ENCODE data around the gene PARD3. TPM values are rescaled to one million over a fixed set of nuclear protein-coding genes. Genes with fewer than 3 reads are reported as not detected.

PARD3 gene
- total RNA-seq, 1 experiment from 2014 or later: 57.4 TPM

DNA sequence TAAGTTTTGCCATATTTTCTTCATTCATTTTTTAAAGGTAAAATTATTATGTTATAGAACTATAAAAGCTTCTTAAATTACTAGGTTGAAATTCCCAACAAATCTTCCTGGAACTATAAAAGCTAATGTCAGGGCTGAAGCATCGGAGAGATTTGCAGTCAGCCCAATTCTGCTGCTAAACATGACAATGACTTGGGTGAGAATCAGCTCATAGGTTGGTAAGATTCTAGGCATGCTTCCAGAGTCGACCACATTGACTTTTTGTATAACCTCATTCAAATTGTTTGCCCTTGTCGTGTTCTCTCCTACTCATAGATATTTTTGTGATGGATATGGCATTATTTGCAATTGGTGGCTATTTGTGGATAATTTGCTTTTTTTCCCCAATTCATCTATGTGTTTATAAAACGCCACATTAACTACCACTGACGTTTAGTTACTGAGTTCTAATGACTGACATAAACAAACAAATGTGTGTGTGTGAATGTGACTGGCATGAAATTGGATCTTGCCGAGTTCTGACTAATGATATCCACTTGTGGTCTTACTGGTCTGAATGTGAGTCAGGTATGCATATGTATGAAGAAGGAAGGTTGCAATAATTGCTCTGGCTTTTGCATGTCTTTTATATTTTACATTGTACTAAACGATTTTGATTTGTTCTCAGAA, 579.8 kb downstream of the PARD3 start:
- Histone ChIP-seq H3K9me2 (ENCODE audit: insufficient read depth) (no peaks in the 10 kb centered on the region), H3K27ac (no peak overlapping the region), H2AFZ (no peak overlapping the region), H3K4me2 (no peak overlapping the region), H3K36me3 (ENCODE audit: low read depth) (no peaks in the 10 kb centered on the region), H3F3A (ENCODE audit: insufficient read depth, low read depth) (no peaks in the 10 kb centered on the region), H3K27me3 (ENCODE audit: insufficient read depth, low read depth) (no peaks in the 10 kb centered on the region), H4K20me1 (ENCODE audit: insufficient read depth) (no peaks in the 10 kb centered on the region), H3K4me1 (replicated peaks; ENCODE audit: insufficient read depth) (no peaks in the 10 kb centered on the region), H3K4me3 (no peak overlapping the region), H3K9me3 (ENCODE audit: insufficient read depth, low read depth) (no peaks in the 10 kb centered on the region), H3K79me2 (ENCODE audit: low read depth) (no peaks in the 10 kb centered on the region)
- BruUV-seq (replicated peaks): no TSS peak
- TF ChIP-seq EZH2 (IDR thresholded peaks at IDR 0.05; ENCODE audit: low read depth): no peak
- TF ChIP-seq, protein P1, sequence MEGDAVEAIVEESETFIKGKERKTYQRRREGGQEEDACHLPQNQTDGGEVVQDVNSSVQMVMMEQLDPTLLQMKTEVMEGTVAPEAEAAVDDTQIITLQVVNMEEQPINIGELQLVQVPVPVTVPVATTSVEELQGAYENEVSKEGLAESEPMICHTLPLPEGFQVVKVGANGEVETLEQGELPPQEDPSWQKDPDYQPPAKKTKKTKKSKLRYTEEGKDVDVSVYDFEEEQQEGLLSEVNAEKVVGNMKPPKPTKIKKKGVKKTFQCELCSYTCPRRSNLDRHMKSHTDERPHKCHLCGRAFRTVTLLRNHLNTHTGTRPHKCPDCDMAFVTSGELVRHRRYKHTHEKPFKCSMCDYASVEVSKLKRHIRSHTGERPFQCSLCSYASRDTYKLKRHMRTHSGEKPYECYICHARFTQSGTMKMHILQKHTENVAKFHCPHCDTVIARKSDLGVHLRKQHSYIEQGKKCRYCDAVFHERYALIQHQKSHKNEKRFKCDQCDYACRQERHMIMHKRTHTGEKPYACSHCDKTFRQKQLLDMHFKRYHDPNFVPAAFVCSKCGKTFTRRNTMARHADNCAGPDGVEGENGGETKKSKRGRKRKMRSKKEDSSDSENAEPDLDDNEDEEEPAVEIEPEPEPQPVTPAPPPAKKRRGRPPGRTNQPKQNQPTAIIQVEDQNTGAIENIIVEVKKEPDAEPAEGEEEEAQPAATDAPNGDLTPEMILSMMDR (conservative IDR thresholded peaks at IDR 0.05): no peak
- CTCF ChIA-PET: interaction anchor here (0.7 kb wide), 1 partner anchor 527 kb away, joined by 3 read pairs; no protein-coding TSS in a partner anchor
- intact Hi-C loops (cut with micrococcal nuclease; ENCODE audit: unreplicated experiment): no loop called here
- DNase-seq: no peak
- POLR2A ChIA-PET (ENCODE audit: unreplicated experiment): no interaction called here

- no peak for DNase-seq
- no peaks in the 10 kb centered on the region for H4K20me1 ChIP-seq (ENCODE audit: insufficient read depth)
- no peaks in the 10 kb centered on the region for H3K27me3 ChIP-seq (ENCODE audit: insufficient read depth, low read depth)
- no peaks in the 10 kb centered on the region for H3K9me2 ChIP-seq (ENCODE audit: insufficient read depth)
- TF ChIP-seq, protein P1 (conservative IDR thresholded peaks at IDR 0.05): no peak
- no peak for TF ChIP-seq EZH2 (IDR thresholded peaks at IDR 0.05; ENCODE audit: low read depth)
- POLR2A ChIA-PET (ENCODE audit: unreplicated experiment): interaction anchor here (0.7 kb wide), 1 partner anchor 176 kb away, joined by 19 read pairs; no protein-coding TSS in a partner anchor
- H2AFZ ChIP-seq: no peak overlapping the region
- H3F3A ChIP-seq (ENCODE audit: insufficient read depth, low read depth): no peaks in the 10 kb centered on the region
- intact Hi-C loops (cut with micrococcal nuclease; ENCODE audit: unreplicated experiment): no loop called here
- no peak overlapping the region for H3K27ac ChIP-seq
- H3K4me2 ChIP-seq: no peak overlapping the region
- BruUV-seq (replicated peaks): no TSS peak
- H3K79me2 ChIP-seq (ENCODE audit: low read depth): no peaks in the 10 kb centered on the region
- no peaks in the 10 kb centered on the region for H3K4me1 ChIP-seq (replicated peaks; ENCODE audit: insufficient read depth)
- H3K4me3 ChIP-seq: no peak overlapping the region
- H3K9me3 ChIP-seq (ENCODE audit: insufficient read depth, low read depth): no peaks in the 10 kb centered on the region
- CTCF ChIA-PET: no interaction called here
- no peaks in the 10 kb centered on the region for H3K36me3 ChIP-seq (ENCODE audit: low read depth)
Measured at GRCh38 chr10:34232481-34232880, 582.6 kb downstream of the PARD3 start.

GRCh38 chr10:34231441-34232180, 583.5 kb downstream of the PARD3 start:
- POLR2A ChIA-PET (ENCODE audit: unreplicated experiment): interaction anchor here (0.5 to 0.6 kb wide), 2 partner anchors 10 to 1933 kb away, joined by 3 read pairs; no protein-coding TSS in a partner anchor
- DNase-seq: no peak
- H3K4me2 ChIP-seq: no peak overlapping the region
- H3K9me2 ChIP-seq (ENCODE audit: insufficient read depth): no peaks in the 10 kb centered on the region
- BruUV-seq (replicated peaks): no TSS peak
- H3K4me1 ChIP-seq (replicated peaks; ENCODE audit: insufficient read depth): no peaks in the 10 kb centered on the region
- no peaks in the 10 kb centered on the region for H3K9me3 ChIP-seq (ENCODE audit: insufficient read depth, low read depth)
- H3K27ac ChIP-seq: no peak overlapping the region
- no peak overlapping the region for H3K4me3 ChIP-seq
- H3F3A ChIP-seq (ENCODE audit: insufficient read depth, low read depth): no peaks in the 10 kb centered on the region
- intact Hi-C loops (cut with micrococcal nuclease; ENCODE audit: unreplicated experiment): no loop called here
- H2AFZ ChIP-seq: no peak overlapping the region
- H4K20me1 ChIP-seq (ENCODE audit: insufficient read depth): no peaks in the 10 kb centered on the region
- CTCF ChIA-PET: no interaction called here
- TF ChIP-seq, protein P1 (conservative IDR thresholded peaks at IDR 0.05): no peak
- TF ChIP-seq EZH2 (IDR thresholded peaks at IDR 0.05; ENCODE audit: low read depth): no peak
- no peaks in the 10 kb centered on the region for H3K36me3 ChIP-seq (ENCODE audit: low read depth)
- H3K27me3 ChIP-seq (ENCODE audit: insufficient read depth, low read depth): no peaks in the 10 kb centered on the region
- H3K79me2 ChIP-seq (ENCODE audit: low read depth): no peaks in the 10 kb centered on the region
